Smooth muscle cell (in vitro differentiated cells): ENCODE data around the gene SURF4. TPM values are rescaled to one million over a fixed set of nuclear protein-coding genes. Genes with fewer than 3 reads are reported as not detected.

Source experiments
- DNase-seq: peaks from one replicate; lab custom pipeline; 2025; ENCODE audit not compliant: unreplicated experiment; lab: John Stamatoyannopoulos, UW
- H2AFZ ChIP-seq: fragments of 200-600 bp; sonication (generic); 2 replicates; pipeline ENCODE4 v1.6.0; 2016; ENCODE audit warnings: antibody characterized with exemption, low read depth, mild to moderate bottlenecking
- H3F3A ChIP-seq: fragments of 200-600 bp; sonication (generic); 2 replicates; pipeline ENCODE4 v1.6.0; 2017; ENCODE audit warnings: antibody characterized with exemption, low read depth
- H3K27ac ChIP-seq: fragments of 200-600 bp; sonication (generic); 2 replicates; pipeline ENCODE4 v1.5.1; 2016; ENCODE audit warnings: low read depth, mild to moderate bottlenecking
- H3K27me3 ChIP-seq: fragments of 200-600 bp; sonication (generic); 2 replicates; pipeline ENCODE4 v1.6.1; 2016; ENCODE audit warnings: low read depth, mild to moderate bottlenecking
- H3K36me3 ChIP-seq: fragments of 200-600 bp; sonication (generic); 2 replicates; pipeline ENCODE4 v1.5.1; 2016; ENCODE audit warnings: low read depth
- H3K4me1 ChIP-seq: fragments of 200-600 bp; sonication (generic); 2 replicates; pipeline ENCODE4 v1.5.1; 2016; ENCODE audit warnings: low read depth
- H3K4me2 ChIP-seq: fragments of 200-600 bp; sonication (generic); 2 replicates; pipeline ENCODE4 v1.6.0; 2016; ENCODE audit warnings: mild to moderate bottlenecking
- H3K4me3 ChIP-seq: fragments of 200-600 bp; sonication (generic); 2 replicates; pipeline ENCODE4 v1.5.1; 2016; ENCODE audit warnings: mild to moderate bottlenecking
- H3K79me2 ChIP-seq: fragments of 200-600 bp; sonication (generic); 2 replicates; pipeline ENCODE4 v1.6.0; 2016; ENCODE audit warnings: low read depth, mild to moderate bottlenecking
- H3K9ac ChIP-seq: fragments of 200-600 bp; sonication (generic); 2 replicates; pipeline ENCODE4 v1.6.0; 2016; ENCODE audit warnings: low read depth
- H3K9me3 ChIP-seq: fragments of 200-600 bp; sonication (generic); replicated peaks from 2 replicates; pipeline ENCODE4 v1.5.1; 2016; ENCODE audit warnings: low read depth
- H4K20me1 ChIP-seq: fragments of 200-600 bp; sonication (generic); 2 replicates; pipeline ENCODE4 v1.6.0; 2016; ENCODE audit warnings: low read depth
- WGBS: methylation state at CpG from one replicate; pipeline ENCODE4 v1.1.7; 2016; ENCODE audit warnings: low lambda C conversion rate; 5-methylcytosine and 5-hydroxymethylcytosine counted together
- polyA plus RNA-seq: library from polyadenylated mRNA; unstranded; fragments of >200 nt; fragmentation: Nextera tagmentation; extraction: Ambion mirVana; gene quantifications from 2 replicates; pipeline ENCODE4 v1.2.1, GENCODE V29; 2016
- total RNA-seq: library from RNA; depleted of rRNA; stranded (reverse); fragments of >200 nt; gene quantifications from 2 replicates; pipeline ENCODE4 v1.2.3, GENCODE V29; 2014
- TF ChIP-seq, protein P1 (sequence below): fragments of 200-600 bp; sonication (generic); IDR thresholded peaks from 2 replicates; pipeline ENCODE4 v1.5.1; 2017; ENCODE audit warnings: borderline replicate concordance, mild to moderate bottlenecking, antibody characterized with exemption; ENCODE audit not compliant: insufficient read depth, poor library complexity, severe bottlenecking

SURF4 gene
- total and polyA plus RNA-seq, 2 experiments from 2014 or later = 353 to 396 TPM

- DNase-seq = no peak
- WGBS = 42% methylated on average over 3 of the region's 3 CpGs
- H3K9me3 ChIP-seq = no peaks in the 10 kb centered on the region
These were observed 47.4 kb upstream of the SURF4 start for GRCh38 chr9:133423216-133423615.

DNA sequence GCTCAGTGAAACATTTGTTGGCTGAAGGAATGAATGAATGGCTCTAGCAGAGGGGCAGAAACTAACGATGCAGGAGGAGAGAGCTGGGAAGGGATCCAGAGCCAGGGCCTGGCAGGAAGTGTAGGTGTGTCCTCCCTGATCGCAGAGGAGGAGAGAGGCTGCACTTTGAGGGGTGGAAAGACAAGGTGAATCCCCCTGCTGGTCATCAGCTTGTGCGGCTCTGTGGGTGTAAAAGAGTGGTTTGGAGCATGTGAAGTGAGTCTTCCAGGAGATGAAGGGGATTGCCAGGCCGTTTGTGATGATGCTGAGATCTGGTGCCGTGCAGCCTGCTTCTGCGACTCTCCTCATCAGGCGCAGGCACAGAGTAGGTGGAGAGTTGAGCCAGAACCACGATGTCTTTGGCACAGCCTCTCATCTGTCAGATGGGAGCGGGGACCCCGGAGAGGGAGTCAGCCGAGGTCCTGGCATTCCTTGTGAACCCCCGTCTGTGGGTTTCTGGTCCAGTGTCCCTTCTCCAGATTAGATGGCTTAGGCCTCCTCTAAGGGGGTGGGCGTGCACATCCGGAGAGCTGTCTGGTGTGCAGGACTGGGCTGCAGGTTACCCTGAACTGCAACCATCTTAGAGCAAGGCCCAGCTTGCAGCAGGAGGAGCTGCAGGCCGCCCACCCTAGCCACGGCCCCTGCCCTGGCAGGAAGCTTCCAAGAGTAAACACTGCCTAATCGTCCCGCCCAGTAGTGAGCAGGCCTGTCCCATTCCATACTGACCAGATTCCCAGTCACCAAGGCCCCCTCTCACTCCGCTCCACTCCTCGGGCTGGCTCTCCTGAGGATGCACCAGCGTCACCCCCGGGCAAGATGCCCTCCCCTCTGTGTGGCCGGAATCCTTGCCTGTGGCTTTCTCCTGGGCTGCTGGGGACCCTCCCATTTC is 46.0 kb upstream of the SURF4 start, which contains the start of gene ADAMTS13:
ADAMTS13 (plus strand) TSS at position 753 of the 928 bp plus-strand sequence; CDS start at position 830, 77 bp downstream.
- Histone ChIP-seq H3K36me3 (no peaks in the 10 kb centered on the region), H3F3A (peaks cover 4% of the 10 kb centered on the region), H3K9ac (no peak within 1 kb of the TSS), H3K9me3 (no peaks in the 10 kb centered on the region), H3K4me1 (peaks cover 9% of the 10 kb centered on the region), H3K79me2 (peaks cover 7% of the 10 kb centered on the region), H4K20me1 (no peaks in the 10 kb centered on the region), H3K4me3 (no peak within 1 kb of the TSS), H3K4me2 (no peak within 1 kb of the TSS), H3K27ac (no peak within 1 kb of the TSS), H3K27me3 (no peaks in the 10 kb centered on the region), H2AFZ (no peak within 1 kb of the TSS)
- TF ChIP-seq, protein P1, sequence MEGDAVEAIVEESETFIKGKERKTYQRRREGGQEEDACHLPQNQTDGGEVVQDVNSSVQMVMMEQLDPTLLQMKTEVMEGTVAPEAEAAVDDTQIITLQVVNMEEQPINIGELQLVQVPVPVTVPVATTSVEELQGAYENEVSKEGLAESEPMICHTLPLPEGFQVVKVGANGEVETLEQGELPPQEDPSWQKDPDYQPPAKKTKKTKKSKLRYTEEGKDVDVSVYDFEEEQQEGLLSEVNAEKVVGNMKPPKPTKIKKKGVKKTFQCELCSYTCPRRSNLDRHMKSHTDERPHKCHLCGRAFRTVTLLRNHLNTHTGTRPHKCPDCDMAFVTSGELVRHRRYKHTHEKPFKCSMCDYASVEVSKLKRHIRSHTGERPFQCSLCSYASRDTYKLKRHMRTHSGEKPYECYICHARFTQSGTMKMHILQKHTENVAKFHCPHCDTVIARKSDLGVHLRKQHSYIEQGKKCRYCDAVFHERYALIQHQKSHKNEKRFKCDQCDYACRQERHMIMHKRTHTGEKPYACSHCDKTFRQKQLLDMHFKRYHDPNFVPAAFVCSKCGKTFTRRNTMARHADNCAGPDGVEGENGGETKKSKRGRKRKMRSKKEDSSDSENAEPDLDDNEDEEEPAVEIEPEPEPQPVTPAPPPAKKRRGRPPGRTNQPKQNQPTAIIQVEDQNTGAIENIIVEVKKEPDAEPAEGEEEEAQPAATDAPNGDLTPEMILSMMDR = no peak
- no peak for DNase-seq
- WGBS = 74% methylated on average over 23 of the region's 23 CpGs

More at GRCh38 chr9:133423216-133423615, 47.4 kb upstream of the SURF4 start:
- H3K4me3 ChIP-seq = no peak overlapping the region
- peaks cover 10% of the 10 kb centered on the region for H3K27me3 ChIP-seq
- H3K27ac ChIP-seq = no peak overlapping the region
- H3K79me2 ChIP-seq = no peaks in the 10 kb centered on the region
- peaks cover 4% of the 10 kb centered on the region for H3F3A ChIP-seq
- no peaks in the 10 kb centered on the region for H4K20me1 ChIP-seq
- H2AFZ ChIP-seq = no peak overlapping the region
- no peak overlapping the region for H3K4me2 ChIP-seq
- no peak overlapping the region for H3K9ac ChIP-seq
- H3K4me1 ChIP-seq = peaks cover 8% of the 10 kb centered on the region
- H3K36me3 ChIP-seq = no peaks in the 10 kb centered on the region
- TF ChIP-seq, protein P1 = no peak

DNA sequence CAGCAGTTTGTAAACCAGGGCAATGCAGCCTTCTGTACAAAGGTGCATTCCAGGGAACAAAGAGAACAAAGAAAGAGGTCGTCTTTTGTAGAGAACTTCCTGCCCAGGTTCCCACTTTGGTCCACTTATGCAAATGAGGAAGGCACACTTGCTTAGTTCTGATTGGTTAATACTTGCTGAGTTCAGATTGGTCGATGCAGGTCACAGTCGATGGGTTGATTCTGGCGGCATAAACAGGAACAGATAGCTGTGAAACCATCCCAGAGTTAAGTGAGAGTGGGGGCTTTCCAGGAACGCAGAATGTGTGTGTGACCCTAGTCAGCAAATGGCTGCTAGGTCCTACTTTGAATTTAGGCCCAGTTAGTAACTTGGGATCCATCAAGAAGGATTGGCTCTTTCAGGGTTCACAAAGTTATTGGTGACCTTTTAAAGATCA is 44.5 kb upstream of the SURF4 start:
- no peak for DNase-seq
- H3F3A ChIP-seq = peaks cover 4% of the 10 kb centered on the region
- H3K79me2 ChIP-seq = peaks cover 22% of the 10 kb centered on the region
- no peak overlapping the region for H3K9ac ChIP-seq
- H3K4me1 ChIP-seq = peaks cover 18% of the 10 kb centered on the region
- no peaks in the 10 kb centered on the region for H3K27me3 ChIP-seq
- no peak overlapping the region for H3K27ac ChIP-seq
- H3K4me3 ChIP-seq = no peak overlapping the region
- no peaks in the 10 kb centered on the region for H3K36me3 ChIP-seq
- H4K20me1 ChIP-seq = no peaks in the 10 kb centered on the region
- TF ChIP-seq, protein P1 = no peak
- WGBS = 87% methylated on average over 5 of the region's 5 CpGs
- H3K9me3 ChIP-seq = no peaks in the 10 kb centered on the region
- no peak overlapping the region for H3K4me2 ChIP-seq
- no peak overlapping the region for H2AFZ ChIP-seq

- Histone ChIP-seq H3K4me3 (peak overlapping the region; percentile 95), H3K9me3 (no peaks in the 10 kb centered on the region), H3K4me2 (peak overlapping the region; percentile 97), H3K27ac (no peak overlapping the region), H3K9ac (no peak overlapping the region), H3K79me2 (peaks cover 34% of the 10 kb centered on the region), H2AFZ (no peak overlapping the region), H4K20me1 (no peaks in the 10 kb centered on the region), H3K36me3 (no peaks in the 10 kb centered on the region), H3K4me1 (peaks cover 18% of the 10 kb centered on the region), H3K27me3 (no peaks in the 10 kb centered on the region), H3F3A (peaks cover 4% of the 10 kb centered on the region)
- TF ChIP-seq, protein P1 = no peak
- DNase-seq = no peak
- 92% methylated on average over 13 of the region's 13 CpGs for WGBS
These were observed 43.1 kb upstream of the SURF4 start for GRCh38 chr9:133419005-133419404.
